Thymus (tissue), 11 donors: ENCODE data around the gene ZNF469. TPM values are rescaled to one million over a fixed set of nuclear protein-coding genes. Genes with fewer than 3 reads are reported as not detected.
"Not testable (repeated sequence)": the region's sequence is repeated elsewhere in the genome, so short reads cannot be mapped to it uniquely, and the experiment has no call there.

Experiments
- DNase-seq, 9 donors: peaks; one replicate each; pipeline ENCODE4 v3.0.0-alpha.2; 2013; ENCODE audit warnings: low spot score in 9 of 9, low read depth in 6 of 9, missing footprints in 1 of 9
- H3K27ac ChIP-seq, 2 donors: one replicate each; pipeline ENCODE4 v1.5.1; 2013; ENCODE audit warnings: control low read depth in 1 of 2, low read depth in 1 of 2, low read length in 1 of 2, mild to moderate bottlenecking in 1 of 2, moderate library complexity in 1 of 2
- H3K27me3 ChIP-seq, 2 donors: one replicate each; pipeline ENCODE4 v1.5.1; 2013; ENCODE audit warnings: low read length in 1 of 2; ENCODE audit not compliant: control insufficient read depth in 2 of 2, insufficient read depth in 1 of 2
- H3K36me3 ChIP-seq, 2 donors: one replicate each; pipeline ENCODE4 v1.5.1; 2013; ENCODE audit warnings: low read length in 1 of 2, mild to moderate bottlenecking in 1 of 2, moderate library complexity in 1 of 2; ENCODE audit not compliant: control insufficient read depth in 2 of 2, insufficient read depth in 2 of 2
- H3K4me1 ChIP-seq, 2 donors: one replicate each; pipeline ENCODE4 v1.5.1; 2013; ENCODE audit warnings: low read length in 2 of 2; ENCODE audit not compliant: control insufficient read depth in 2 of 2, insufficient read depth in 2 of 2
- H3K4me3 ChIP-seq, 2 donors: one replicate each; pipeline ENCODE4 v1.5.1; 2013; ENCODE audit warnings: low read length in 2 of 2, control low read depth in 1 of 2, mild to moderate bottlenecking in 1 of 2
- H3K9me3 ChIP-seq, 2 donors: one replicate each; pipeline ENCODE4 v1.5.1; 2013; ENCODE audit warnings: low read length in 1 of 2, mild to moderate bottlenecking in 1 of 2; ENCODE audit not compliant: control insufficient read depth in 2 of 2, insufficient read depth in 1 of 2
- WGBS: extraction: QIAGEN DNeasy Blood & Tissue Kit; methylation state at CpG from one replicate; pipeline ENCODE4 v1.1.7; 2013; 5-methylcytosine and 5-hydroxymethylcytosine counted together
- polyA plus RNA-seq: library from polyadenylated mRNA; stranded (reverse); fragments of 200-250 nt; gene quantifications from one replicate; pipeline ENCODE4 v1.2.3, GENCODE V29; 2013
- total RNA-seq: library from RNA; stranded (reverse); fragments of 120-200 nt; gene quantifications from one replicate; pipeline ENCODE4 v1.2.4, GENCODE V29; 2013
- donor health status: healthy.

Gene ZNF469
- total and polyA plus RNA-seq, 2 donors: 0.61 to 0.87 TPM

- no peak for DNase-seq
- Histone ChIP-seq H3K4me3 (no peak overlapping the region), H3K4me1 (no peaks in the 10 kb centered on the region), H3K27ac (no peak overlapping the region), H3K36me3 (no peaks in the 10 kb centered on the region), H3K9me3 (no peaks in the 10 kb centered on the region), H3K27me3 (no peaks in the 10 kb centered on the region)
- 95% methylated on average over 13 of the region's 13 CpGs for WGBS
Observed at GRCh38 chr16:88356727-88357199, 26.0 kb upstream of the ZNF469 start.

GRCh38 chr16:88357317-88358022, 25.3 kb upstream of the ZNF469 start:
- Histone ChIP-seq H3K4me3 (no peak overlapping the region), H3K27ac (no peak overlapping the region), H3K9me3 (no peaks in the 10 kb centered on the region), H3K36me3 (no peaks in the 10 kb centered on the region), H3K4me1 (no peaks in the 10 kb centered on the region), H3K27me3 (no peaks in the 10 kb centered on the region)
- WGBS: 94% methylated on average over 26 of the region's 26 CpGs
- DNase-seq: no peak

- Histone ChIP-seq H3K27ac (no peak overlapping the region), H3K27me3 (no peaks in the 10 kb centered on the region), H3K4me3 (no peak overlapping the region), H3K36me3 (no peaks in the 10 kb centered on the region), H3K4me1 (no peaks in the 10 kb centered on the region), H3K9me3 (no peaks in the 10 kb centered on the region)
- DNase-seq: no peak
- WGBS: 87% methylated on average over 16 of the region's 16 CpGs
Observed at GRCh38 chr16:88358023-88358420, 24.7 kb upstream of the ZNF469 start.

GRCh38 chr16:88359008-88359407, 23.8 kb upstream of the ZNF469 start:
- Histone ChIP-seq H3K27ac (no peak overlapping the region), H3K36me3 (no peaks in the 10 kb centered on the region), H3K4me3 (no peak overlapping the region), H3K27me3 (no peaks in the 10 kb centered on the region), H3K9me3 (no peaks in the 10 kb centered on the region), H3K4me1 (no peaks in the 10 kb centered on the region)
- no peak for DNase-seq
- 92% methylated on average over 21 of the region's 21 CpGs for WGBS

GRCh38 chr16:88360401-88360800, 22.4 kb upstream of the ZNF469 start:
- not testable (repeated sequence) for H3K27me3 ChIP-seq, H3K27ac ChIP-seq, H3K9me3 ChIP-seq, H3K4me3 ChIP-seq, H3K4me1 ChIP-seq, H3K36me3 ChIP-seq, DNase-seq
- WGBS: 97% methylated on average over 20 of the region's 20 CpGs

- no peak for DNase-seq
- no peaks in the 10 kb centered on the region for H3K36me3 ChIP-seq
- H3K27me3 ChIP-seq: no peaks in the 10 kb centered on the region
- no peak overlapping the region for H3K4me3 ChIP-seq
- 93% methylated on average over 2 of the region's 2 CpGs for WGBS
- no peak overlapping the region for H3K27ac ChIP-seq
- H3K4me1 ChIP-seq: no peaks in the 10 kb centered on the region
- H3K9me3 ChIP-seq: no peaks in the 10 kb centered on the region
Observed at GRCh38 chr16:88360999-88361398, 21.8 kb upstream of the ZNF469 start.

GRCh38 chr16:88361775-88362174, 21.0 kb upstream of the ZNF469 start:
- Histone ChIP-seq H3K4me1 (no peaks in the 10 kb centered on the region), H3K4me3 (no peak overlapping the region), H3K27me3 (no peaks in the 10 kb centered on the region), H3K9me3 (no peaks in the 10 kb centered on the region), H3K36me3 (no peaks in the 10 kb centered on the region), H3K27ac (no peak overlapping the region)
- WGBS: 90% methylated on average over 5 of the region's 5 CpGs
- DNase-seq: no peak

- Histone ChIP-seq H3K4me3 (no peak overlapping the region), H3K27ac (no peak overlapping the region), H3K4me1 (no peaks in the 10 kb centered on the region), H3K9me3 (no peaks in the 10 kb centered on the region), H3K36me3 (no peaks in the 10 kb centered on the region), H3K27me3 (no peaks in the 10 kb centered on the region)
- DNase-seq: no peak
- WGBS: 59% methylated on average over 2 of the region's 2 CpGs
Observed at GRCh38 chr16:88363239-88363891, 19.4 kb upstream of the ZNF469 start.

GRCh38 chr16:88365244-88365865, 17.4 kb upstream of the ZNF469 start:
- no peak overlapping the region for H3K4me3 ChIP-seq
- H3K27ac ChIP-seq: no peak overlapping the region
- WGBS: 94% methylated on average over 6 of the region's 6 CpGs
- no peaks in the 10 kb centered on the region for H3K4me1 ChIP-seq
- no peak for DNase-seq
- H3K9me3 ChIP-seq: no peaks in the 10 kb centered on the region
- no peaks in the 10 kb centered on the region for H3K36me3 ChIP-seq
- no peaks in the 10 kb centered on the region for H3K27me3 ChIP-seq
